ENCODE measurements around the gene PCCA.

- no peak for TF ChIP-seq CTCF (IDR thresholded peaks at IDR 0.05)
- no peak for TF ChIP-seq PBX3 (IDR thresholded peaks at IDR 0.05)
- no peak for TF ChIP-seq USF2 (IDR thresholded peaks at IDR 0.05; ENCODE audit: borderline replicate concordance, low read depth, low read length)
- no peak for TF ChIP-seq MAX (IDR thresholded peaks at IDR 0.05; ENCODE audit: low read depth)
- TF ChIP-seq CHD2 (IDR thresholded peaks at IDR 0.05; ENCODE audit: low read length, partially characterized antibody): no peak
- TF ChIP-seq POLR2AphosphoS5 (IDR thresholded peaks at IDR 0.05; ENCODE audit: low read depth, low read length): no peak
- no peak for TF ChIP-seq SIN3A (IDR thresholded peaks at IDR 0.05; ENCODE audit: borderline replicate concordance, low read depth, low read length)
- no peak for TF ChIP-seq EP300 (IDR thresholded peaks at IDR 0.05; ENCODE audit: borderline replicate concordance in 1 of 2, low read depth in 1 of 2, low read length in 1 of 2)
- TF ChIP-seq ZBTB33 (IDR thresholded peaks at IDR 0.05; ENCODE audit: borderline replicate concordance, low read depth): no peak
- no peak for TF ChIP-seq USF1 (IDR thresholded peaks at IDR 0.05; ENCODE audit: borderline replicate concordance, low read depth)
- no peak for TF ChIP-seq TEAD4 (IDR thresholded peaks at IDR 0.05; ENCODE audit: borderline replicate concordance, insufficient read depth)
- no peak for TF ChIP-seq YY1 (IDR thresholded peaks at IDR 0.05; ENCODE audit: low read depth)
Observed at GRCh38 chr13:100110269-100110668, 21.4 kb downstream of the PCCA start.
